Activated naive CD8-positive, alpha-beta T cell treated with anti-CD3 and anti-CD28 coated beads for 36 hours (primary cell): Measurements from ENCODE around the gene DOCK2. TPM values are rescaled to one million over a fixed set of nuclear protein-coding genes. Genes with fewer than 3 reads are reported as not detected.
A peak's percentile ranks its signal among the peaks of the same experiment; 100 is the strongest.
"Not testable (repeated sequence)": the region's sequence is repeated elsewhere in the genome, so short reads cannot be mapped to it uniquely, and the experiment has no call there.

Source experiments
- DNase-seq: peaks from one replicate; pipeline ENCODE4 v3.0.0; 2021
- H3K27ac Mint-ChIP-seq: one replicate; pipeline ENCODE4 v1.8.0; 2022; ENCODE audit warnings: mild to moderate bottlenecking, moderate library complexity, mixed read lengths
- H3K27me3 Mint-ChIP-seq: one replicate; pipeline ENCODE4 v1.8.0; 2022; ENCODE audit warnings: mild to moderate bottlenecking, mixed read lengths
- H3K36me3 Mint-ChIP-seq: one replicate; pipeline ENCODE4 v1.8.0; 2021; ENCODE audit warnings: mild to moderate bottlenecking, mixed read lengths
- H3K4me1 Mint-ChIP-seq: one replicate; pipeline ENCODE4 v1.8.0; 2021; ENCODE audit warnings: mixed read lengths
- H3K4me3 Mint-ChIP-seq: one replicate; pipeline ENCODE4 v1.8.0; 2022; ENCODE audit warnings: mild to moderate bottlenecking, moderate library complexity, mixed read lengths
- H3K9me3 Mint-ChIP-seq: one replicate; pipeline ENCODE4 v1.8.0; 2022; ENCODE audit warnings: mixed read lengths
- total RNA-seq, 2 experiments: library from RNA; stranded (reverse); gene quantifications; one replicate each; pipeline ENCODE4 v1.2.3, GENCODE V29; 2021

The DOCK2 gene
- total RNA-seq, 2 experiments from 2014 or later, result 149 TPM

DNA sequence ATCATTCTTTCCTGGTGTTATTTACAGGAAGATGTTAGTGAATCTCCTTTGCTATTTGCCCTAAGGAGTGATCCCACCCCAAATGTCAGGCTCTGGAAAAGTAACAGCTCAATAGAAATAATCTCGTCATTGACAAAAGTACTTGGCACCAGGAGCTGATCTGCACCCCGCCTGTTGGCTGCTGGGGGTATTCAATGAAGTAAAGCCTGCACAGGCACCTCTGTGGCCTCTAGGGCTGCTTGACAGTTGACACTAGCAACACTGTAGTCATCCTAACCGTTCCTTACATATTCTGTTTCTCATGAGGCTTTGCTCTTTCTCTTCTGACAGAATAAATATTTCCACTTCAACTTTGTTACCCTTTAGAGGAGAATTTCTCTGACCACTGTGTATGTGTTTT is 103.4 kb downstream of the DOCK2 start:
- Mint-ChIP-seq H3K27me3 (no peaks in the 10 kb centered on the region), H3K36me3 (peaks cover 62% of the 10 kb centered on the region), H3K4me3 (no peak overlapping the region), H3K27ac (no peak overlapping the region), H3K4me1 (peaks cover 6% of the 10 kb centered on the region), H3K9me3 (no peaks in the 10 kb centered on the region)
- DNase-seq, result no peak

DNA sequence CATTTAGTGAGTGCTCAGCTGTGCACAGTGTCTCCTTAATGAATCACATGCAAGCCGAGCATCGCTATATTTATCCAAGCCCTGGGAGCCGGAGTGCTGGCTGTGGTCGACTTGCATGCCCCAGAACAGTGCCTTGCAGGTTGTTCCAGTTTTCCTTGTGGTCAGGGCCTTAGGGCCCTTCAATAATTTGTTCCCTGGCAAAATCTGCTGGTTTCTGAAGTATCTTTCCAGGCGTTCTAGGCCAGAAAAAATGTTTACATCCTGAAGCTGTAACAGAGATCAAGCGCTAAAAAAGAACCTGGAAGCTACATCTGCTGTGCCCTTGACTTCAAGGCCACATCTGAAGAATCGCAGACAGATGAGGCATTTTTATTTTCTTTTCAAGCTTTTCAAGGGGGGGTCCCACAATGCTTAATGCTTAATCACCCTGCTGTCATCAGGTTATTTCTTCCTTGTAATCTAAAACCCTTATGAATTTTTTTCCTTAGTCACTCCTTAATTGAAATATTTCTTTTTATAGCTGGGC is 105.8 kb downstream of the DOCK2 start:
- Mint-ChIP-seq H3K9me3 (no peaks in the 10 kb centered on the region), H3K36me3 (peaks cover 48% of the 10 kb centered on the region), H3K27me3 (no peaks in the 10 kb centered on the region), H3K27ac (no peak overlapping the region), H3K4me1 (peaks cover 6% of the 10 kb centered on the region), H3K4me3 (no peak overlapping the region)
- no peak for DNase-seq

DNA sequence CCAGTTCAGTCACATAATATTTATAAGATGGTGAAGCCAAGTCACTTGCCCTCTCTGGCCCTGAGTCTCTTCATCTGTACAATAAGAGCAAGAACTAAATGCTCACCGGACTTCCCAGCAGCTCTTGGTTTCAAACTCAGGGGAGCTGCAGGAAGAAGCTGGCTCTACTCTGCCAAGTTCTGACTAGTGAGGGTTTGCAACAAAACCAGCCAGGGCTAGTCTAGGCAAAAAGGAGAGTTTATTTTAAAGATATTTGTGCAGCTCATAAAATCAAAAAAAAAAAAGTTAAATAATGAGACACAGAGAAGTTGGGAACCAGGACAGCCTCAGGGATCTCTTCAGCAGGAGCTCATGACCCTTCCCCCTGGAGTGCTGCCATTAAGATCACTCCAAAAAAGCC is 107.3 kb downstream of the DOCK2 start:
- Mint-ChIP-seq H3K27me3 (no peaks in the 10 kb centered on the region), H3K4me3 (no peak overlapping the region), H3K4me1 (peaks cover 6% of the 10 kb centered on the region), H3K27ac (no peak overlapping the region), H3K9me3 (no peaks in the 10 kb centered on the region), H3K36me3 (peaks cover 42% of the 10 kb centered on the region)
- DNase-seq, result no peak

DNA sequence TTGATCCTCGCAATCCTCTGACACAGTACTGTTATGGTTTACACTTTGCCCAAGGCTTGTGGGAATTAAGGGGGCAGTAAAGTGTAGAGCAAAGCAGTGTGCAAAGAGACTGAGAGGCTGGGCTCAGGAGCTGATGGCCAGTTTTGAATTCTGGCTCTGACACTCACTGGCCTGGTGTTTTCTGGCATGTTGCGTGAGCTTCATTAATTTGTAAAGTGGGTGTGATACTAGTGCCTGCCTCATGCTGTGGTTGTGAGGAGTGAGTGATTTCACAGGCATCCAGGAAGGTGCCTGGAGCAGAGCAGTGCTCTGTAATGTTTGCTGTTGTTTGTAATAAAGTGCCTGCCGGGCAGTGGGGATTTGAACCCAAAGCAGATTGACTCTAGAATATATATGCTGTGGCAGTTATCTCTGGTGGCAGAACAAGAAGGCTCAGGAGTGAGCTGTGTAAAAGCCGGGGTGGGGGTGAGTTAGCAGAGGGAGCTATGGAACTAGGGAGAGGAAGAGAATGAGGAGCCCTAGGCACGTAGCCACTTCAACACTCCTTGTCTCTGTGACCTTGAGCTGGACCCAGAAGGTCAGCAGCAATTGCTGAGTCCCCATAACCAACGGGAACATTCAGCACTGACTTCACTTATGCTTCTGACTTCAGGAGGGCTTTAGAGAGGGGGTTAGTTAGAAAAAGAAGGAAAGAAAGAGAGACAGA is 108.5 kb downstream of the DOCK2 start:
- peak overlapping the region; percentile 31 for H3K27ac Mint-ChIP-seq
- H3K4me1 Mint-ChIP-seq, result peaks cover 6% of the 10 kb centered on the region
- no peaks in the 10 kb centered on the region for H3K9me3 Mint-ChIP-seq
- H3K36me3 Mint-ChIP-seq, result peaks cover 44% of the 10 kb centered on the region
- no peak overlapping the region for H3K4me3 Mint-ChIP-seq
- no peaks in the 10 kb centered on the region for H3K27me3 Mint-ChIP-seq
- DNase-seq, result no peak

DNA sequence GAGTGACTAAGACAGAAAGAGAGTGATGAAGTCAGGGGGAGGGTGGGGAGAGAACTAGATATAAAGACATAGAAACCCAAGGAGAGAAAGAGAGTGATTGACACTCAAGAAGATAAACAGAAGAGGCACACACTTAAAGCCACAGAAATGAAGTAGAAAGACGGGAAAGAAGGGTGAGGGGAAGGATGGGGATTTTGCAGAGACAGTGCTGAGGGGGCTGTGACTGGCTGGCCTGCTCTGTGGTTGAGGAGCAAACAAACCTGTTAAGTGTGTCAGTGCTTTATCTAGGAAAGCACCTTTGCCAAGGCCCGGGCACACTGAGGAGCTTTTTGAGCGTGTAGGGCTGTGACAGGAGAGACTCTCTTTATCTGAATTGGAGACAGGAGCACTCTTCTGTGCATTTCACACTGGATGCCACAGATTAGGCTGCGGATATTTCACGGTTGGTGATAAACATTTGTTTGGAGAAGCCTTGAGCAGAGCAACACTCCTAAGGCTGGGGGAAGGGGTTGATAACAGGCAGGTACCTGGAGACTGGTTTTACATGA is 109.1 kb downstream of the DOCK2 start:
- Mint-ChIP-seq H3K36me3 (peaks cover 40% of the 10 kb centered on the region), H3K27me3 (no peaks in the 10 kb centered on the region)
- no peak for DNase-seq

DNA sequence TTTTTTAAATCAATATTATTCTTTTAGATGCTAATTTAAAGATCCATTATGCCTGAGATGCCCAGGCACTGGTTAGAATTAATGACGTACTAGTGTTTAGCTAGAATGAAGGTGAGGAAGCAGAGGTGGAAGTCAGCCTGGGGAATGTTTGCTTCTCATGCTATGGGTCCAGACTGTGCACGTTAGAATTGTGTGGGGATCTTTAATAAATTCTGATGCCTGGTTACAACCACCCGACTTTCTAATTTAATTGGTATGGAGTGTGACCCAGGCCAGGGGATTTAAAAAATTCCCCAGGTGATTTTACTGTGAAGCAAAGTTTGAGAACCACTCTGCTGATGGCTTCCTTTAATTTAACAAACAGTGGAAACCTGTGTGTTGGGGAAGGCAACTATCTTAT is 111.1 kb downstream of the DOCK2 start:
- H3K4me1 Mint-ChIP-seq, result peaks cover 6% of the 10 kb centered on the region
- peaks cover 37% of the 10 kb centered on the region for H3K36me3 Mint-ChIP-seq
- H3K4me3 Mint-ChIP-seq, result no peak overlapping the region
- H3K27me3 Mint-ChIP-seq, result no peaks in the 10 kb centered on the region
- DNase-seq, result no peak
- H3K9me3 Mint-ChIP-seq, result no peaks in the 10 kb centered on the region
- no peak overlapping the region for H3K27ac Mint-ChIP-seq

More for the DNA sequence above, 109.1 kb downstream of the DOCK2 start:
- peaks cover 6% of the 10 kb centered on the region for H3K4me1 Mint-ChIP-seq
- no peak overlapping the region for H3K27ac Mint-ChIP-seq
- no peaks in the 10 kb centered on the region for H3K9me3 Mint-ChIP-seq
- H3K4me3 Mint-ChIP-seq, result no peak overlapping the region

DNA sequence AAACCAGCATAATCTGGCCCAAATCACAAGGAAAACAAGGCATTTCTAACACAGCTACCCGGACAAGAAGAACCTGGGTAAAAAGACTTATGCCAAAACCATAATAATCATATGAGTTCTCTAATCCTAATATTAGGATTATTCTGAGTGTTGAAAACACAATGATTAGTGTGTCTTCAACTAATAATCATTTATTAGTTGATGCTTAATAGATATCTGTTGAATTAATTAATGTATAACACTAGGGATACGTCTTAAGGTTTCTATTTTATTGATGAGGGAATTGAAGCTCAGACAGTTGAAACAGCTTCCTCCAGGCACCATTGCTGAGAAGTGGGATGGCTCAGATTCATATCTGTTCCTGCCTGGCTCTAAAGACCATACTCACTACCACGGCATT is 112.2 kb downstream of the DOCK2 start:
- Mint-ChIP-seq H3K4me1 (peaks cover 6% of the 10 kb centered on the region), H3K36me3 (peaks cover 35% of the 10 kb centered on the region)

DNA sequence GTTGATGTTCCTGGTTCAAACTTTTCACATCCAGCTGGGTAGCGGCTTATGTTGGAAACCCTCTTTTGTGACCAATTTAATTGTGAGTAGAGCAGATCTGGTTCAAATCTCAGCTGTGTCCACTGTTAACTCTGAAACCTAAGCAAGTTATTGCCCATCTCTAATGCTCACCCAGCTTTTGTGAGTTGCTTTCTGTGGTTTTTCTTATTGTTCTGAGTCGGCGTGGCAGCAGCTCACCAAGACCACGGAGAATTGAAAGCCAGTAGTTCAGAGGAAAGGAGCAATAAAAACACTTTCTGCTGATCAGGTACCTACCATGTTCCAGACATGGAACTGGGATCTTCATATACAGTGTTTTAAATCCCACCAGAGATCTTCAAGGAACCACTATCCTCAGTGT is 114.4 kb downstream of the DOCK2 start:
- H3K9me3 Mint-ChIP-seq, result no peaks in the 10 kb centered on the region
- DNase-seq, result no peak
- H3K27ac Mint-ChIP-seq, result no peak overlapping the region
- H3K36me3 Mint-ChIP-seq, result peaks cover 24% of the 10 kb centered on the region
- H3K27me3 Mint-ChIP-seq, result no peaks in the 10 kb centered on the region
- H3K4me1 Mint-ChIP-seq, result no peaks in the 10 kb centered on the region
- no peak overlapping the region for H3K4me3 Mint-ChIP-seq

More for the DNA sequence above, 112.2 kb downstream of the DOCK2 start:
- Mint-ChIP-seq H3K4me3 (no peak overlapping the region), H3K27me3 (no peaks in the 10 kb centered on the region), H3K27ac (no peak overlapping the region), H3K9me3 (no peaks in the 10 kb centered on the region)
- DNase-seq, result no peak

DNA sequence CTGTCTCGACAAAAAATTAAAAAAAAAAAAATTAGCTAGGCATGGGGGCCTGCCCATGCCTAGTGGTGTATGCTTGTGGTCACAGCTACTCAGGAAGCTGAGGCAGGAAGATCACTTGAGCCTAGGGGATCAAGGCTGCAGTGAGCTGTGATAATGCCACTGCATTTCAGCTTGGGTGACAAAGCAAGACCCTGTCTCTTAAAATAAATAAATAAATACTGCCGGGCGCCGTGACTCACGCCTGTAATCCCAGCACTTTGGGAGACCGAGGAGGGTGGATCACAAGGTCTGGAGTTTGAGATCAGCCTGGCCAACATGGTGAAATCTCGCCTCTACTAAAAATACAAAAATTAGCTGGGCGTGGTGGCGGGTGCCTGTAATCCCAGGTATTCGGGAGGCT is 115.5 kb downstream of the DOCK2 start:
- H3K9me3 Mint-ChIP-seq, DNase-seq, H3K27ac Mint-ChIP-seq, H3K4me1 Mint-ChIP-seq, H3K27me3 Mint-ChIP-seq, H3K4me3 Mint-ChIP-seq: not testable (repeated sequence)
- peaks cover 24% of the 10 kb centered on the region for H3K36me3 Mint-ChIP-seq

DNA sequence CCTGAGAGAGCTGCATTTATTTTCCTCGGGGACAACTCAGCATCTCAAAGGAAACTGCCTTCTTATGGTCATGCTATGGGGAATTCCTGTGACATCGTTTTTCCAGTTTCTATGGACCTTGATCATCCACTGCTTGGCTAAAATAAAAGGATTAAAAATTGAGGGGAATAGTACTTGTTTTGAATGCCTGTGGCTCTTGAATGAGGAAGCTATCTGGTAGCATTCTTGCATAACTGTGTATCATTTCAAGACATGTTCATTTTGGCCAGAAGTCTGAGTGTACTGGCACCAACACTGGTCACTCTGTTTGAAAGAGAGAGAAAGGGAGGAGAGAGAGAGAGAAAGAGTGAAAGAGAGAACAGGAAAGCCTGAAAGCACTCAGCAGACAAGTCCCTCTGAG is 116.7 kb downstream of the DOCK2 start:
- Mint-ChIP-seq H3K9me3 (no peaks in the 10 kb centered on the region), H3K36me3 (peaks cover 30% of the 10 kb centered on the region), H3K27ac (no peak overlapping the region), H3K4me3 (no peak overlapping the region), H3K27me3 (no peaks in the 10 kb centered on the region), H3K4me1 (no peaks in the 10 kb centered on the region)
- DNase-seq, result no peak

DNA sequence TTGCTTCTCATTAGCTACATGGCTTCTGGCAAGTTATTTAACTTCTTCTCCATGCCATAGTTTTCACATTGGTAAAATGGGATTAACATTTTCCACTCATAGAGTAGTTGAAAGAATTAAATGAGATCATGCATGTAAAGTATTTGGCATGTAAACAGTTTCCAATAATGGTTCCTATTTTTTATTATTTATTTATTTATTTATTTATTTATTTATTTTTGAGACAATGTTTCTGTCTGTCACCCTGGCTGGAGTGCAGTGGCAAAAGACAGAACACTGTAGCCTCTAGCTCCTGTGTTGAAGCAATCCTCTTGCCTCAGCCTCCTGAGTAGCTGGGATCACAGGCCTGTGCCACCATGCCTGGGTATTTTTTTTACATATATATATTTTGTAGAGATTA is 117.7 kb downstream of the DOCK2 start:
- Mint-ChIP-seq H3K36me3 (peaks cover 32% of the 10 kb centered on the region), H3K4me1 (no peaks in the 10 kb centered on the region), H3K27ac (no peak overlapping the region), H3K4me3 (no peak overlapping the region), H3K27me3 (no peaks in the 10 kb centered on the region), H3K9me3 (no peaks in the 10 kb centered on the region)
- DNase-seq, result no peak

DNA sequence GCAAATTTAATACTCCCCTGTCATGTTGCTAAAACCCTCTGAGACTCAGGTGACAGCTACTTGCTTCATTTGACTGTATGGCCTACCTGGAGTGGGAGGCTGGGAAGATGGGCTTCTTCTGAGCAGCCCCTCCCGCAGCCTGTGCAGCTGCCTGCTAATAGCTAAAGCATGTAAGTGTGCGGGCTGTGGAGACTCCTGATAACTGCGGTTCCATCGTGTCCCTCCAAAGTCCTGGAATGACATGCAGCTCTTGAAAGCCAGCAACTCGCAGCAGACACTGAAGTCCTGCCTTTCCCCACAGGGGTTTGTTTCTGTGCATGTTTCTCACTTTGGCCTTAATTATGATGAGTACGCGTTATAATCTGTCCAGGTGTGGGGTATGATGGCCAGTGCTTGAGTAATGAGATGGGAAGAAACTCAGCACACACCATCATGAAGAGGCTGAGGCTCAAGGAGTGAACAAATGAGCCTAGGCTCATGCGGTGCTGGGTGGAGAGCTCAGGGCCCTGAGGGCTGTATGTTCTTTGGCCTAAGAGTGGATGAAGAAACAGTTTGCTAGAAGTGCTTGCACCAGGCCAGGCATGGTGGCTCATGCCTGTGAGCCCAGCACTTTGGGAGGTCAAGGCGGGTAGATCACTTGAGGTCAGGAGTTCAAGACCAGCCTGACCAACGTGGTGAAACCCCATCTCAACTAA is 119.1 kb downstream of the DOCK2 start:
- peaks cover 30% of the 10 kb centered on the region for H3K36me3 Mint-ChIP-seq
- no peaks in the 10 kb centered on the region for H3K9me3 Mint-ChIP-seq
- H3K27me3 Mint-ChIP-seq, result no peaks in the 10 kb centered on the region
- no peak overlapping the region for H3K4me3 Mint-ChIP-seq
- H3K4me1 Mint-ChIP-seq, result no peaks in the 10 kb centered on the region
- no peak overlapping the region for H3K27ac Mint-ChIP-seq
- DNase-seq, result no peak

DNA sequence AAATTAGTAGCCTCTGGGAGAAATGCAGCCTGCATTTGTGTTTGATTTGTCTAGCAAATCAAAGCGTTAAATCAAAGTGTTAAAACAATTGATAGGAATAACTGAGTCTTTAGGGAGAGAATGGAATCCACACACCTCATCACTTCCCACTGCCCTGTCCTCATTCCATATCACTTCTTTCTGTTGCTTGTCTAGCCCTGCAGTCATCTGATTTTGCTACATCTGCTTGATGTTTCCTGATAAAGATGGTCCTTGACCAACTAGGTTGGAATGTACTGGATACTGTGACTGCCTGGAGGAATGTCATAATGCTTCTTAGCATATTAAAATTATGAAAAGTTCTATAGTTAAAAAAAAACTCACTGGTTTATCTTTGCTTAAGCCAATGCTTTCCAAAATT is 119.9 kb downstream of the DOCK2 start:
- no peaks in the 10 kb centered on the region for H3K27me3 Mint-ChIP-seq
- peaks cover 33% of the 10 kb centered on the region for H3K36me3 Mint-ChIP-seq
- no peak for DNase-seq
- no peaks in the 10 kb centered on the region for H3K9me3 Mint-ChIP-seq
- H3K27ac Mint-ChIP-seq, result no peak overlapping the region
- no peak overlapping the region for H3K4me3 Mint-ChIP-seq
- H3K4me1 Mint-ChIP-seq, result no peaks in the 10 kb centered on the region

DNA sequence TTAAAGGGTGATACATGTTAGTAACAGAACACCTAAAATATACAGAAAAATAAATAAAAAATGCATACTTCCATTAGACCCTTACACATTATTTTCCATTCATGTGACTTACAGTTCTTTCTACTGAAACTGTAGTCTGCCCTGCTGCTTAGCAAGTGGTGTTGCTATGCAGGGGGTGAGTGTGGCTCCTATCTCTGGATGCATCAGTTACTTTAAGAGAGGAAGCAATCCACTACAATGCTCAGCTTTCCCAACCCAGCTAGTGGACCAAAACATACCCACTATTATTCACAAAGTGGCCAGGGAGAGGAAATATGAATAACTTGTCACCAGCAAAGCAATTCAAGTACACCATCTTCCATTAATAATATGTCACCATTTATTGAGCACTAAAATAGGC is 121.8 kb downstream of the DOCK2 start:
- no peaks in the 10 kb centered on the region for H3K4me1 Mint-ChIP-seq
- H3K27me3 Mint-ChIP-seq, result no peaks in the 10 kb centered on the region
- H3K27ac Mint-ChIP-seq, result no peak overlapping the region
- no peak overlapping the region for H3K4me3 Mint-ChIP-seq
- DNase-seq, result no peak
- H3K9me3 Mint-ChIP-seq, result no peaks in the 10 kb centered on the region
- peaks cover 47% of the 10 kb centered on the region for H3K36me3 Mint-ChIP-seq

DNA sequence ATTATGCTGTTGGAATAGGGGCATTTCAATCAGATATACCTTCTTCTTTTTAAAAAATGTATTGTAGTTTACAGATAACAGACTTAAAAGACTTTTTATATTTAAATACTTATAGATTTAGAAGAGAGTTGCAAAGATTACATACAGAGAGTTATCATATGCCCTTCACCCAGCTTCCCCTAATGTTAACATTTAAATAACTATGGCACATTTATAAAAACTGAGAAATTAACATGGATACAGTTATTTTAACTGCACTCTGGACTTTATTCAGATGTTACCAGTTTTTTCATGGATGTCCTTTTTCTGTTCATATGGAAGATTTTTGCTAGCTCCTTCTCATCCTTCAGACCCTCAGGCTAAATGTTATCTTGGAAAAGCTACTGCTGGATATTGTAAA is 123.2 kb downstream of the DOCK2 start:
- no peak for DNase-seq
- Mint-ChIP-seq H3K4me1 (no peaks in the 10 kb centered on the region), H3K27ac (peak overlapping the region; percentile 20), H3K27me3 (no peaks in the 10 kb centered on the region), H3K36me3 (peaks cover 61% of the 10 kb centered on the region), H3K4me3 (no peak overlapping the region), H3K9me3 (no peaks in the 10 kb centered on the region)
